Fibroblast of lung (primary cell): ENCODE results near the gene CFAP161. TPM values are rescaled to one million over a fixed set of nuclear protein-coding genes. Genes with fewer than 3 reads are reported as not detected.

Source experiments
- DNase-seq, 2 donors: peaks; one replicate each; pipeline versions ENCODE4 v3.0.0 to v3.0.0-alpha.2; 2010; ENCODE audit warnings: low read depth in 2 of 2
- H2AFZ ChIP-seq: 2 replicates; pipeline ENCODE4 v1.5.1; 2012; ENCODE audit warnings: low read length, control low read depth, inconsistent platforms
- H3K27ac ChIP-seq: 2 replicates; pipeline ENCODE4 v1.5.1; 2011; ENCODE audit warnings: low read length, control low read depth; ENCODE audit not compliant: insufficient read depth
- H3K27me3 ChIP-seq: 2 replicates; pipeline ENCODE4 v1.5.1; 2011; ENCODE audit warnings: mild to moderate bottlenecking, low read length; ENCODE audit not compliant: control insufficient read depth, insufficient read depth
- H3K36me3 ChIP-seq: 2 replicates; pipeline ENCODE4 v1.5.1; 2011; ENCODE audit warnings: low read length; ENCODE audit not compliant: control insufficient read depth, insufficient read depth
- H3K4me1 ChIP-seq: 2 replicates; pipeline ENCODE4 v1.5.1; 2011; ENCODE audit warnings: low read length; ENCODE audit not compliant: control insufficient read depth, insufficient read depth; ENCODE audit errors: extremely low read depth
- H3K4me2 ChIP-seq: 2 replicates; pipeline ENCODE4 v1.5.1; 2011; ENCODE audit warnings: low read length, control low read depth; ENCODE audit not compliant: insufficient read depth; ENCODE audit errors: extremely low read depth
- H3K4me3 ChIP-seq, 4 experiments: fragments of 200-600 bp in 1 of 4; sonication (generic) in 1 of 4; replicated peaks in 1 of 4; 2 replicates each; pipeline ENCODE4 v1.5.1; 2011 to 2016; ENCODE audit warnings: low read length in 4 of 4, low read depth in 3 of 4, mild to moderate bottlenecking in 3 of 4, control low read depth in 2 of 4, inconsistent platforms in 1 of 4, mixed read lengths in 1 of 4; ENCODE audit not compliant: insufficient read depth in 1 of 4; ENCODE audit errors: control extremely low read depth in 1 of 4
- H3K79me2 ChIP-seq: 2 replicates; pipeline ENCODE4 v1.5.1; 2012; ENCODE audit warnings: mild to moderate bottlenecking, low read length, inconsistent platforms; ENCODE audit not compliant: control insufficient read depth, insufficient read depth
- H3K9ac ChIP-seq: 2 replicates; pipeline ENCODE4 v1.5.1; 2011; ENCODE audit warnings: mild to moderate bottlenecking, low read length, control low read depth; ENCODE audit not compliant: insufficient read depth
- H3K9me3 ChIP-seq: 2 replicates; pipeline ENCODE4 v1.5.1; 2012; ENCODE audit warnings: low read depth, low read length; ENCODE audit not compliant: control insufficient read depth, insufficient read depth
- H4K20me1 ChIP-seq: 2 replicates; pipeline ENCODE4 v1.5.1; 2011; ENCODE audit warnings: low read length; ENCODE audit not compliant: control insufficient read depth, insufficient read depth; ENCODE audit errors: extremely low read depth
- EZH2 ChIP-seq: IDR thresholded peaks from 2 replicates; pipeline ENCODE4 v1.5.1; 2012; ENCODE audit warnings: low read length, control low read depth, mild to moderate bottlenecking; ENCODE audit errors: missing control alignments
- polyA plus RNA-seq, 2 donors: library from polyadenylated mRNA; depleted of rRNA in 1 of 2; stranded (reverse) in 1 of 2; unstranded in 1 of 2; fragments of >200 nt; gene quantifications; 2 replicates each; pipeline ENCODE4 v1.2.1, GENCODE V29; 2011 to 2012; ENCODE audit warnings: missing spikeins in 1 of 2
- total RNA-seq: library from RNA; depleted of rRNA; stranded (reverse); fragments of >200 nt; gene quantifications from 2 replicates; pipeline ENCODE4 v1.2.1, GENCODE V29; 2014
- TF ChIP-seq, protein P1 (sequence below), 2 donors: IDR thresholded peaks in 1 of 2; conservative IDR thresholded peaks in 1 of 2; 1 replicate in 1 of 2; 2 replicates in 1 of 2; pipeline ENCODE4 v1.5.1; 2011 to 2012; ENCODE audit warnings: low read length in 2 of 2, control low read depth in 1 of 2, inconsistent platforms in 1 of 2, low read depth in 1 of 2, mild to moderate bottlenecking in 1 of 2

Gene CFAP161
- total and polyA plus RNA-seq, 2 donors (not counting 1 experiment from before 2014, with no cell fraction given): 0.17 TPM; not detected in 1

DNA sequence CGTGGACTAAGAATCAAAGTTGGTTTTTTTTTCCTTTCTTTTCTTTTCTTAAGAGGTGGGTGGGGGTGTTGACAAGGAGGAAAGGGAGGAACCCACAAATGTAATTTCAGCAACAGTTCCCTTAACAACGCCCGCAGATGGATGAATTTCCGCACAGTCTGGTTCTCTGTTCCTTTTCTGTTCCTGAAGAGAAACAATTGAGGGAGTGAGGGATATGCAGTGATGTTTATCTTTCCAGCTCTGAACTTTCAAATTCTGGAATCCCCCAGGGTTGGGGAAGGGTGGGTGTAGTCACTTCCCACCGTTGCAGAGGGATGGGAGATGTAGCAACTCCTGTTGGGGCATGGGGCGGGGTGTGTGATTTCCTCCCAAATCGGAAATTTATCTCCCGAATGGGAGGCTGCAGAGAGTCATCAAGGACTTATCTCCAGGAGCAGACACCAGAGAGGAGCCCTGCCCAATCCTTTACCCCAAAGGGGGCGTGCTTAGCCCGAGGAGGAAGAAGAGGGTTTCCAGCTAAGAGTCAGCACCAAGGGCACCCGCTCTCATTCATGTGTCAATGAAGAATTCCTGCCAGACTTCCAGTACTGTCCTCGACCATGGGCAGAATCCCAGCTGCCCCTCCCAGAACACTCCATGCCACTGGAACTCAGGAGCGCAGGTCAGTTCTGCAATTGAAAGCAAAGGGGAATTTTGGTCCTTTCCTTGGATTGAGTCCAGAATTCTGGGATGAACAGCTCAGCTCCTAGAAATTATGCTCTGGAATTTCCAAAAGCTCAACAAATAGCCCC is 35.0 kb upstream of the CFAP161 start:
- Histone ChIP-seq H2AFZ (no peak overlapping the region), H3K9me3 (no peaks in the 10 kb centered on the region), H3K4me3 (no peak overlapping the region), H3K36me3 (no peaks in the 10 kb centered on the region), H3K4me1 (peaks cover 2% of the 10 kb centered on the region), H3K79me2 (no peaks in the 10 kb centered on the region), H3K9ac (no peak overlapping the region), H3K4me2 (no peak overlapping the region), H3K27me3 (peaks cover 8% of the 10 kb centered on the region), H4K20me1 (no peaks in the 10 kb centered on the region), H3K27ac (no peak overlapping the region)
- no peak for DNase-seq
- TF ChIP-seq, protein P1, sequence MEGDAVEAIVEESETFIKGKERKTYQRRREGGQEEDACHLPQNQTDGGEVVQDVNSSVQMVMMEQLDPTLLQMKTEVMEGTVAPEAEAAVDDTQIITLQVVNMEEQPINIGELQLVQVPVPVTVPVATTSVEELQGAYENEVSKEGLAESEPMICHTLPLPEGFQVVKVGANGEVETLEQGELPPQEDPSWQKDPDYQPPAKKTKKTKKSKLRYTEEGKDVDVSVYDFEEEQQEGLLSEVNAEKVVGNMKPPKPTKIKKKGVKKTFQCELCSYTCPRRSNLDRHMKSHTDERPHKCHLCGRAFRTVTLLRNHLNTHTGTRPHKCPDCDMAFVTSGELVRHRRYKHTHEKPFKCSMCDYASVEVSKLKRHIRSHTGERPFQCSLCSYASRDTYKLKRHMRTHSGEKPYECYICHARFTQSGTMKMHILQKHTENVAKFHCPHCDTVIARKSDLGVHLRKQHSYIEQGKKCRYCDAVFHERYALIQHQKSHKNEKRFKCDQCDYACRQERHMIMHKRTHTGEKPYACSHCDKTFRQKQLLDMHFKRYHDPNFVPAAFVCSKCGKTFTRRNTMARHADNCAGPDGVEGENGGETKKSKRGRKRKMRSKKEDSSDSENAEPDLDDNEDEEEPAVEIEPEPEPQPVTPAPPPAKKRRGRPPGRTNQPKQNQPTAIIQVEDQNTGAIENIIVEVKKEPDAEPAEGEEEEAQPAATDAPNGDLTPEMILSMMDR (conservative IDR thresholded peaks at IDR 0.05 in 1 of 2, IDR thresholded peaks at IDR 0.05 in 1 of 2; ENCODE audit: low read depth in 1 of 2, low read length in 2 of 2): no peak
- TF ChIP-seq EZH2: no peak

DNA sequence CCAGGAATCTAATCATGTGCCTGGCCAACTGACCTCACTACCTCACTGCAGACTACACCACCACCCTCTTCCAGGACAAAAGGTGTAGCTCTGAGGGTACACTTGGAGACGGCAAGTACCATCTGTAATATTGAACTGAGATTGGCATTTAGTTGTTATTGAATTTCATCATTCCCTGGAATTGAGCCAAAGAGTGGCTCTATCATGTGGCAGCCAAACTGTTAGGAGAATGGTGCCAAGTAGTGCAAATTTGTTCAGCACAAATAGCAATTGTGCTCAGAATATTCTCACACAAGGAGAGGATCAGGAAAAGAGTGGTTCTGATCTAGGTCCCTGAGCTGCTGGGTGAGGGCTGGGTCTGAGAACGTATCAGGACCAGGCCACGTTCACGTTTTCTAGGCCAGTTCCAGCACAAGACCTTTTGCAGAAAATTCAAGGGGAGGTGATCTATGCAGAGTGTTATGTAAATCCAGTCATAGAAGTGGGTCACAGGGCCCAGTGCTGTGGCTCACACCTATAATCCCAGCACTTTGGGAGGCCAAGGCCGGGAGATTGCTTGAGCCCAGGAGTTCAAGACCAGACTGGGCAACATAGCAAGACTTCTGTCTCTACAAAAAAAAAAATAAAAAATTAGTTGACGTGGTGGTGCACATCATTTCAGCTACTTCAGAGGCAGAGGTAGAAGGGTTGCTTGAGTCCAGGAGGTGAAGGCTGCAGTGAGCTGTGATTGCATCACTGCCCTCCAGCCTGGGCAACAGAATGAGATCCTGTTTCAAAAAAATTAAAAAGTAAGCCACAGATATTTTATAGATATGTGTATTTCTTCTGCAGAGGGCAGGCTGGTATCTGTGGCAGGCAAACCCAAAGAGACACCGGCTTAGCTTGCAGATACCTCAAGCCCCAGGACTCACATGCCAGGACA is 31.9 kb upstream of the CFAP161 start:
- Histone ChIP-seq H3K4me2 (no peak overlapping the region), H3K9me3 (no peaks in the 10 kb centered on the region), H3K4me3 (no peak overlapping the region), H3K27me3 (peaks cover 5% of the 10 kb centered on the region), H3K79me2 (no peaks in the 10 kb centered on the region), H3K27ac (no peak overlapping the region), H3K36me3 (no peaks in the 10 kb centered on the region), H3K4me1 (peaks cover 2% of the 10 kb centered on the region), H4K20me1 (no peaks in the 10 kb centered on the region), H3K9ac (no peak overlapping the region), H2AFZ (no peak overlapping the region)
- TF ChIP-seq EZH2: no peak
- TF ChIP-seq, protein P1 (conservative IDR thresholded peaks at IDR 0.05 in 1 of 2, IDR thresholded peaks at IDR 0.05 in 1 of 2; ENCODE audit: low read depth in 1 of 2, low read length in 2 of 2): no peak
- DNase-seq: no peak

DNA sequence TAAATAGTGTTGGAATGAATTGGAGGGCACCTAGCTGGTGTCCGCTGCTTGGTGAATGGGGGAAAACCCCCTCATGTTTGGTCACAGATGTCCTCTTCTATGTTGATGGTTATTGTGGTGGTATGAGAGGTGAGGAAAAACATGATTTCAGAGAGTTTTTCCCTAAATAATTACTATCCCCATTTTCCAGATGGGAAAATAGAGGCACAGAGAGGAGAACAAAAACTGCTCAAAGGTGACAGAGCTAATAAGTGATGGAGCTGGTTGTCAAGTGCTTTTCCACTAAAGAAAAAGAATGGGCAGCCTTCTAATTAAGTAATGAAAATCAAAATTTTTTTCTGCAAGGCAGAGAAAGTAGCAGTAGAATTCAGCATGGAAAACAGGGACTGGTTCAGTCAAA is 30.2 kb upstream of the CFAP161 start:
- no peaks in the 10 kb centered on the region for H4K20me1 ChIP-seq
- DNase-seq: no peak
- H3K79me2 ChIP-seq: no peaks in the 10 kb centered on the region
- H3K27ac ChIP-seq: no peak overlapping the region
- peaks cover 2% of the 10 kb centered on the region for H3K4me1 ChIP-seq
- H2AFZ ChIP-seq: no peak overlapping the region
- TF ChIP-seq, protein P1 (conservative IDR thresholded peaks at IDR 0.05 in 1 of 2, IDR thresholded peaks at IDR 0.05 in 1 of 2; ENCODE audit: low read depth in 1 of 2, low read length in 2 of 2): no peak
- no peak for TF ChIP-seq EZH2
- no peaks in the 10 kb centered on the region for H3K9me3 ChIP-seq
- no peak overlapping the region for H3K9ac ChIP-seq
- H3K36me3 ChIP-seq: no peaks in the 10 kb centered on the region
- peaks cover 2% of the 10 kb centered on the region for H3K27me3 ChIP-seq
- no peak overlapping the region for H3K4me2 ChIP-seq
- H3K4me3 ChIP-seq: no peak overlapping the region
